Stomach (tissue), 4 donors: ENCODE results near the gene IFITM10.

ENCODE experiments used
- CTCF ChIP-seq, 7 experiments: fragments of 450-650 bp in 4 of 7; fragments of 200-600 bp in 3 of 7; sonication (generic) in 3 of 7; IDR thresholded peaks; one replicate each; pipeline ENCODE4 v1.5.1; 2016 to 2019; ENCODE audit warnings: antibody characterized with exemption in 7 of 7, control low read depth in 2 of 7, mild to moderate bottlenecking in 1 of 7
- EP300 ChIP-seq: sonication (generic); formaldehyde crosslinking; IDR thresholded peaks from one replicate; pipeline ENCODE4 v1.6.1; 2017; ENCODE audit warnings: antibody characterized with exemption
- POLR2A ChIP-seq, 4 donors: fragments of 450-650 bp; IDR thresholded peaks; one replicate each; pipeline ENCODE4 v1.6.1; 2016; ENCODE audit warnings: antibody characterized with exemption in 4 of 4, control low read depth in 2 of 4, mild to moderate bottlenecking in 1 of 4, moderate library complexity in 1 of 4

GRCh38 chr11:1765871-1766718 lies 15.7 kb upstream of the IFITM10 start:
- TF ChIP-seq CTCF (IDR thresholded peaks at IDR 0.05): no peak
- TF ChIP-seq POLR2A (IDR thresholded peaks at IDR 0.05): no peak
- TF ChIP-seq EP300: no peak
